ENCODE results near the gene MB21D2.

- no peak for TF ChIP-seq CTBP1 (IDR thresholded peaks at IDR 0.05; ENCODE audit: borderline replicate concordance)
- no peak for TF ChIP-seq L3MBTL2 (conservative IDR thresholded peaks at IDR 0.05)
- TF ChIP-seq TARDBP (IDR thresholded peaks at IDR 0.05): no peak
- TF ChIP-seq NFRKB (IDR thresholded peaks at IDR 0.05): no peak
- no peak for TF ChIP-seq ZNF384 (IDR thresholded peaks at IDR 0.05)
- TF ChIP-seq SP1 (IDR thresholded peaks at IDR 0.05): no peak
- no peak for TF ChIP-seq FOXK2 (IDR thresholded peaks at IDR 0.05)
- no peak for TF ChIP-seq BHLHE40 (IDR thresholded peaks at IDR 0.05; ENCODE audit: borderline replicate concordance)
- no peak for TF ChIP-seq FOXM1 (IDR thresholded peaks at IDR 0.05; ENCODE audit: borderline replicate concordance)
- TF ChIP-seq HDGF (IDR thresholded peaks at IDR 0.05; ENCODE audit: borderline replicate concordance): no peak
- no peak for TF ChIP-seq FOXA1 (IDR thresholded peaks at IDR 0.05)
- TF ChIP-seq PKNOX1 (IDR thresholded peaks at IDR 0.05): no peak
Measured at GRCh38 chr3:192894676-192895075, 23.0 kb downstream of the MB21D2 start.
